ENCODE measurements around the gene ORAI1. TPM values are rescaled to one million over a fixed set of nuclear protein-coding genes. Genes with fewer than 3 reads are reported as not detected.
"Not testable (repeated sequence)": the region's sequence is repeated elsewhere in the genome, so short reads cannot be mapped to it uniquely, and the experiment has no call there.

Gene ORAI1
- total RNA-seq, 2 experiments from 2014 or later = 39.7 to 42.3 TPM

DNA sequence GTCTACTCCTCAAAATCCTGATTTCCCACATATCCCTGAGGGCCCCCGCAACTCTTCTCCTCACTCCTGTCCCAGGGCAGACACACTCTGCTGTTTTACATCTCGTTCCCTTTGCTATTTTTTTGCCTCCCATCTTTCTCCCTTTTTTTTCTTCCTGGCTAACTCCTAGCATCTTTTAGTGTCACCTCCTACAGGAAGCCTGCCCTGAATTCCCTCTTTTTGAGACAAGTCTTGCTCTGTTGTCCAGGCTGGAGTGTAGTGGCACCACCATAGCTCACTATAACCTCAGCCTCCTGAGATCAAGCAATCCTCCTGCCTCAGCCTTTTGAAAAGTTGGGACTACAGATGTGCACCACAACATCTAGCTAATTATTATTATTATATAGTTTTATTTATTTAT is 29.8 kb downstream of the ORAI1 start:
- H3K27me3 ChIP-seq (ENCODE audit: control insufficient read depth in 1 of 2, insufficient read depth in 2 of 2, low read length in 2 of 2) = no peaks in the 10 kb centered on the region
- no peak overlapping the region for H3K4me3 Mint-ChIP-seq
- H3K27ac Mint-ChIP-seq = peak overlapping the region; percentile 68
- H3K4me1 Mint-ChIP-seq (ENCODE audit: low read depth) = peaks cover 56% of the 10 kb centered on the region
- H3K27ac ChIP-seq (ENCODE audit: low read depth in 1 of 2, low read length in 2 of 2) = no peak overlapping the region
- H3K9me3 Mint-ChIP-seq = no peaks in the 10 kb centered on the region
- no peak for ATAC-seq (ENCODE audit: poor library complexity)
- POLR2A ChIA-PET = interaction anchor here (0.7 to 5.9 kb wide), 8 partner anchors 8 to 65 kb away, joined by 3 to 47 read pairs (median 4); partner anchors contain the start of genes MORN3 and ORAI1
- H3K4me3 ChIP-seq (ENCODE audit: low read length) = no peak overlapping the region
- CTCF ChIA-PET = interaction anchor here (2.1 to 5.5 kb wide), 2 partner anchors 13 to 16 kb away, joined by 6 to 20 read pairs; partner anchors contain the start of gene MORN3
- TF ChIP-seq, protein P1, sequence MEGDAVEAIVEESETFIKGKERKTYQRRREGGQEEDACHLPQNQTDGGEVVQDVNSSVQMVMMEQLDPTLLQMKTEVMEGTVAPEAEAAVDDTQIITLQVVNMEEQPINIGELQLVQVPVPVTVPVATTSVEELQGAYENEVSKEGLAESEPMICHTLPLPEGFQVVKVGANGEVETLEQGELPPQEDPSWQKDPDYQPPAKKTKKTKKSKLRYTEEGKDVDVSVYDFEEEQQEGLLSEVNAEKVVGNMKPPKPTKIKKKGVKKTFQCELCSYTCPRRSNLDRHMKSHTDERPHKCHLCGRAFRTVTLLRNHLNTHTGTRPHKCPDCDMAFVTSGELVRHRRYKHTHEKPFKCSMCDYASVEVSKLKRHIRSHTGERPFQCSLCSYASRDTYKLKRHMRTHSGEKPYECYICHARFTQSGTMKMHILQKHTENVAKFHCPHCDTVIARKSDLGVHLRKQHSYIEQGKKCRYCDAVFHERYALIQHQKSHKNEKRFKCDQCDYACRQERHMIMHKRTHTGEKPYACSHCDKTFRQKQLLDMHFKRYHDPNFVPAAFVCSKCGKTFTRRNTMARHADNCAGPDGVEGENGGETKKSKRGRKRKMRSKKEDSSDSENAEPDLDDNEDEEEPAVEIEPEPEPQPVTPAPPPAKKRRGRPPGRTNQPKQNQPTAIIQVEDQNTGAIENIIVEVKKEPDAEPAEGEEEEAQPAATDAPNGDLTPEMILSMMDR (IDR thresholded peaks at IDR 0.05) = no peak
- intact Hi-C loops (cut with DNase I, micrococcal nuclease) = no loop called here
- no peak for DNase-seq
- no peaks in the 10 kb centered on the region for H3K9me3 ChIP-seq (ENCODE audit: control insufficient read depth in 1 of 2, insufficient read depth in 1 of 2, low read length in 2 of 2)
- H3K36me3 ChIP-seq (ENCODE audit: insufficient read depth, low read length) = peaks cover 5% of the 10 kb centered on the region
- H3K36me3 Mint-ChIP-seq (ENCODE audit: low read depth) = peaks cover 15% of the 10 kb centered on the region
- H3K27me3 Mint-ChIP-seq = no peaks in the 10 kb centered on the region
- H3K4me1 ChIP-seq (ENCODE audit: insufficient read depth, low read length) = peaks cover 57% of the 10 kb centered on the region

DNA sequence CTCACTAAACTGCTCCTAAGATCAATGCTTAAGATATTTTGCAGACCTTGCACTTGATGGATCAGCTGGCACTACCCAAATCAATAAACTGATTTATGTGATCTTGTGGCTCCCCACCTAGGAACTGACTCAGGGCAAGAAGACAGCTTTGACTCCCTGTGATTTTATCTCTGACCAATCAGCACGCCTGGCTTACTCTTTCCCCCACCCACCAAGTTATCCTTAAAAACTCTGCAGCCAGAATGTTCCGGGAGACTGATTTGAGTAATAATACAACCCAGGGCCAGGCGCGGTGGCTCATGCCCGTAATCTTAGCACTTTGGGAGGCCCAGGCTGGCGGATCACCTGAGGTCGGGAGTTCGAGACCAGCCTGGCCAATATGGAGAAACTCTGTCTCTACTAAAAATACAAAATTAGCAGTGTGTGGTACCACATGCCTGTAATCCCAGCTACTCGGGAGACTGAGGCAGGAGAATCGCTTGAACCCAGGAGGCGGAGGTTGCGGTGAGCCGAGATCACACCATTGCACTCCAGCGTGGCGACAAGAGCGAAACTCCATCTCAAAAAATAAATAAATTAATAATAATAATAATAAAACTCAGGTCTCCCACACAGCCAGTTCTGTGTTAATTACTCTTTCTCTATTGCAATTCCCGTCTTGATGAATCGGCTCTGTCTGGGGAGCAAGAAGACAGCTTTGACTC is 31.1 kb downstream of the ORAI1 start:
- peaks cover 15% of the 10 kb centered on the region for H3K36me3 Mint-ChIP-seq (ENCODE audit: low read depth)
- TF ChIP-seq, protein P1 (IDR thresholded peaks at IDR 0.05) = no peak
- intact Hi-C loops (cut with DNase I, micrococcal nuclease) = no loop called here
- Histone ChIP-seq H3K36me3 (ENCODE audit: insufficient read depth, low read length) (no peaks in the 10 kb centered on the region), H3K4me1 (ENCODE audit: insufficient read depth, low read length) (peaks cover 67% of the 10 kb centered on the region), H3K4me3 (ENCODE audit: low read length) (no peak overlapping the region), H3K27ac (ENCODE audit: low read depth in 1 of 2, low read length in 2 of 2) (peak overlapping the region in 1 of 2 donors; percentile 29), H3K9me3 (ENCODE audit: control insufficient read depth in 1 of 2, insufficient read depth in 1 of 2, low read length in 2 of 2) (no peaks in the 10 kb centered on the region), H3K27me3 (ENCODE audit: control insufficient read depth in 1 of 2, insufficient read depth in 2 of 2, low read length in 2 of 2) (no peaks in the 10 kb centered on the region)
- ATAC-seq (ENCODE audit: poor library complexity) = no peak
- no peaks in the 10 kb centered on the region for H3K27me3 Mint-ChIP-seq
- CTCF ChIA-PET = interaction anchor here (0.9 to 5.5 kb wide), 5 partner anchors 12 to 121 kb away, joined by 3 to 20 read pairs (median 4); partner anchors contain the start of gene MORN3
- H3K4me3 Mint-ChIP-seq = peak overlapping the region; percentile 72
- DNase-seq = peak in 1 of 14 experiments; percentile 18
- no peaks in the 10 kb centered on the region for H3K9me3 Mint-ChIP-seq
- POLR2A ChIA-PET = interaction anchor here (0.9 to 6.0 kb wide), 9 partner anchors 9 to 78 kb away, joined by 3 to 47 read pairs (median 4); partner anchors contain the start of genes MORN3 and ORAI1
- peak overlapping the region; percentile 94 for H3K27ac Mint-ChIP-seq
- peaks cover 69% of the 10 kb centered on the region for H3K4me1 Mint-ChIP-seq (ENCODE audit: low read depth)

DNA sequence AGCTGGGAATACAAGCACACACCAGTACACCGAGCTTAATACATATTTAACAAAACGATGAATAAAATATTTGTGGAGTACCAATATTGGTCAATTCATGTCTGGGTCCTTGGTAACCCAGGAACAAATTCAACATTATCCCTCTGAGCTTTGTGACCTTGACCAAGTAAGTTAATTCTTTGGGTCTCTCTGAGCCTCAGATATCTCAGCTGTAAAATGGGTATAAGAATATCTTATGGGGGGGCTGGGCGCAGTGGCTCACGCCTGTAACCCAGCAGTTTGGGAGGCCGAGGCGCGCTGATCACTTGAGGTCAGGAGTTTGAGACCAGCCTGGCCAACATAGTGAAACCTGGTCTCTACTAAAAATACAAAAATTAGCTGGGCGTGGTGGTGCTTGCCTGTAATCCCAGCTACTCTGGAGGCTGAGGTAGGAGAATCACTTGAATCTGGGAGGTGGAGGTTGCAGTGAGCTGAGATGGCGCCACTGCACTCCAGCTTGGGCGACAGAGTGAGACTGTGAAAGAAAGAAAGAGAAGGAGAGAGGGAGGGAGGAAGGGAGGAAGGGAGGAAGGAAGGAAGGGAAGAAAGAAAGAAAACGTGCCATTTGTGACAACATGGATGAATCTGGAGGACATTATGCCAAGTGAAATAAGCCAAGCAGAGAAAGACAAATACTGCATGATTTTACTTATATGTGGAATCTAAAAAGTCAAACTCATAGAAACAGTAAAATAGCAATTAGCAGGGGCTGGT is 35.2 kb downstream of the ORAI1 start:
- Mint-ChIP-seq H3K36me3 (ENCODE audit: low read depth) (peaks cover 13% of the 10 kb centered on the region), H3K4me3 (peak overlapping the region; percentile 7), H3K4me1 (ENCODE audit: low read depth) (peaks cover 91% of the 10 kb centered on the region), H3K27ac (peak overlapping the region; percentile 94)
- H3K36me3 ChIP-seq (ENCODE audit: insufficient read depth, low read length); ATAC-seq (ENCODE audit: poor library complexity); H3K9me3 Mint-ChIP-seq; H3K27me3 ChIP-seq (ENCODE audit: control insufficient read depth in 1 of 2, insufficient read depth in 2 of 2, low read length in 2 of 2); H3K9me3 ChIP-seq (ENCODE audit: control insufficient read depth in 1 of 2, insufficient read depth in 1 of 2, low read length in 2 of 2); DNase-seq; H3K27me3 Mint-ChIP-seq; H3K4me3 ChIP-seq (ENCODE audit: low read length); intact Hi-C loops (cut with DNase I, micrococcal nuclease): not testable (repeated sequence)
- ChIA-PET POLR2A (interaction anchor here (1.4 to 6.0 kb wide), 3 partner anchors 10 to 141 kb away, joined by 5 to 47 read pairs (median 47); partner anchors contain the start of genes MORN3 and ORAI1), CTCF (interaction anchor here (0.6 to 5.5 kb wide), 3 partner anchors 8 to 110 kb away, joined by 4 to 20 read pairs (median 12); partner anchors contain the start of gene MORN3)
- Histone ChIP-seq H3K27ac (ENCODE audit: low read depth in 1 of 2, low read length in 2 of 2) (peak overlapping the region; percentile 35 to 45), H3K4me1 (ENCODE audit: insufficient read depth, low read length) (peaks cover 95% of the 10 kb centered on the region)

Data from CD4-positive, alpha-beta T cell (primary cell).